ENCODE results near the gene CRISPLD2.

Gene CRISPLD2

GRCh38 chr16:84919269-84919668, 99.5 kb downstream of the CRISPLD2 start:
- DNase-seq = no peak

GRCh38 chr16:84919708-84920107, 99.9 kb downstream of the CRISPLD2 start:
- no peak for DNase-seq

GRCh38 chr16:84920333-84920732, 100.5 kb downstream of the CRISPLD2 start:
- DNase-seq = no peak

- no peak for DNase-seq
Observed at GRCh38 chr16:84922351-84923120, 102.8 kb downstream of the CRISPLD2 start.

- no peak for DNase-seq
Observed at GRCh38 chr16:84924331-84925091, 104.7 kb downstream of the CRISPLD2 start.

- DNase-seq = no peak
Observed at GRCh38 chr16:84925092-84925772, 105.4 kb downstream of the CRISPLD2 start.

- DNase-seq = no peak
Observed at GRCh38 chr16:84925773-84926372, 106.1 kb downstream of the CRISPLD2 start.

GRCh38 chr16:84926462-84926861, 106.7 kb downstream of the CRISPLD2 start:
- no peak for DNase-seq

GRCh38 chr16:84927621-84928591, 108.1 kb downstream of the CRISPLD2 start:
- DNase-seq = no peak

GRCh38 chr16:84928679-84929420, 109.1 kb downstream of the CRISPLD2 start:
- no peak for DNase-seq

- no peak for DNase-seq
Observed at GRCh38 chr16:84929421-84930297, 109.9 kb downstream of the CRISPLD2 start.

- DNase-seq = no peak
Observed at GRCh38 chr16:84930298-84931106, 110.7 kb downstream of the CRISPLD2 start.

- DNase-seq = no peak
Observed at GRCh38 chr16:84931107-84931494, 111.3 kb downstream of the CRISPLD2 start.

- DNase-seq = no peak
Observed at GRCh38 chr16:84931506-84931905, 111.7 kb downstream of the CRISPLD2 start.

GRCh38 chr16:84932681-84933080, 112.9 kb downstream of the CRISPLD2 start:
- no peak for DNase-seq

- DNase-seq = no peak
Observed at GRCh38 chr16:84933774-84934631, 114.2 kb downstream of the CRISPLD2 start.

GRCh38 chr16:84937196-84938005, 117.6 kb downstream of the CRISPLD2 start:
- DNase-seq = no peak

Measured in 8988T (cell line).